ENCODE results near the gene CAPZB. TPM values are rescaled to one million over a fixed set of nuclear protein-coding genes. Genes with fewer than 3 reads are reported as not detected.

The CAPZB gene
- total RNA-seq, 1 donor from 2014 or later, result 264 TPM

DNA sequence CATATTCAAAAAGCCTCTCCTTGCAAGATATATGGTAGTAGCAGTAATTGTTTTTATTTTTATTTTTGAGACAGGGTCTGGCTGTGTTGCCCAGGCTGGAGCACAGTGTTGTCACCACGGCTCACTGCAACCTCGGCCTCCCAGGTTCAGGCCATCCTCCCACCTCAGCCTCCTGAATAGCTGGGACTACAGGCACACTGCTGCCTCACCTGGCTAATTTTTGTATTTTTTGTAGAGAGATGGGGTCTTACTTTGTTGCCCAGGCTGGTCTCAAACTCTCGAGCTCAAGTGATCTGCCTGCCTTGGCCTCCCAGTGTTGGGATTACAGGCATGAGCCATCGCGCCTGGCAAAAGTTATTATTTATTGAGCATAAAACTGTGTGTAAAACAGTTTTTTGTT, 134.8 kb downstream of the CAPZB start:
- Mint-ChIP-seq H3K4me1 (ENCODE audit: unreplicated experiment) (peaks cover 4% of the 10 kb centered on the region), H3K9me3 (no peaks in the 10 kb centered on the region), H3K27me3 (no peaks in the 10 kb centered on the region), H3K27ac (no peak overlapping the region), H3K36me3 (peaks cover 7% of the 10 kb centered on the region), H3K4me3 (no peak overlapping the region)
- no peak for DNase-seq (ENCODE audit: extremely low spot score, unreplicated experiment)
- TF ChIP-seq, protein P1, sequence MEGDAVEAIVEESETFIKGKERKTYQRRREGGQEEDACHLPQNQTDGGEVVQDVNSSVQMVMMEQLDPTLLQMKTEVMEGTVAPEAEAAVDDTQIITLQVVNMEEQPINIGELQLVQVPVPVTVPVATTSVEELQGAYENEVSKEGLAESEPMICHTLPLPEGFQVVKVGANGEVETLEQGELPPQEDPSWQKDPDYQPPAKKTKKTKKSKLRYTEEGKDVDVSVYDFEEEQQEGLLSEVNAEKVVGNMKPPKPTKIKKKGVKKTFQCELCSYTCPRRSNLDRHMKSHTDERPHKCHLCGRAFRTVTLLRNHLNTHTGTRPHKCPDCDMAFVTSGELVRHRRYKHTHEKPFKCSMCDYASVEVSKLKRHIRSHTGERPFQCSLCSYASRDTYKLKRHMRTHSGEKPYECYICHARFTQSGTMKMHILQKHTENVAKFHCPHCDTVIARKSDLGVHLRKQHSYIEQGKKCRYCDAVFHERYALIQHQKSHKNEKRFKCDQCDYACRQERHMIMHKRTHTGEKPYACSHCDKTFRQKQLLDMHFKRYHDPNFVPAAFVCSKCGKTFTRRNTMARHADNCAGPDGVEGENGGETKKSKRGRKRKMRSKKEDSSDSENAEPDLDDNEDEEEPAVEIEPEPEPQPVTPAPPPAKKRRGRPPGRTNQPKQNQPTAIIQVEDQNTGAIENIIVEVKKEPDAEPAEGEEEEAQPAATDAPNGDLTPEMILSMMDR (conservative IDR thresholded peaks at IDR 0.05), result no peak

DNA sequence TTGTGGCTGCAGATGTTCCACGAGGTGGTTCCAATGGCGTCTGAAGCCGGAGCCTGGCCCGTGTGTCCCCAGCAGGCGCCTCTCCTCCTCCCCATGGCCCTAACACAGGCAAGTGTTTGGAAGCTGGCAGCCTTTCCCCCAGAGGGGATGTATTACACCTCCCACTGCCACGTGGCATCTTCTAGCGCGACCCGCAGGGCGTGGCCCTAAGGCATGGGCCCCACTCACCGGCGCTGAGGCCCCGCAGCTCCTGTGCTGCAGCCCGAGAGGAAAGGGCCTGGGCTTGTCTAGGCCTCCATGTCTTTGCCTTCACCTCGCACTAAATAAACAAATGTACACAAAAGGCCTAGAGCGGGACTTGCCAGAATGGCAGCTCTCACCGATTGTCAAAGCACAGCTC, 135.3 kb downstream of the CAPZB start:
- H3K27ac Mint-ChIP-seq, result no peak overlapping the region
- no peak for DNase-seq (ENCODE audit: extremely low spot score, unreplicated experiment)
- peaks cover 7% of the 10 kb centered on the region for H3K36me3 Mint-ChIP-seq
- TF ChIP-seq, protein P1 (conservative IDR thresholded peaks at IDR 0.05), result no peak
- no peak overlapping the region for H3K4me3 Mint-ChIP-seq
- peaks cover 4% of the 10 kb centered on the region for H3K4me1 Mint-ChIP-seq (ENCODE audit: unreplicated experiment)
- H3K27me3 Mint-ChIP-seq, result no peaks in the 10 kb centered on the region
- H3K9me3 Mint-ChIP-seq, result no peaks in the 10 kb centered on the region

DNA sequence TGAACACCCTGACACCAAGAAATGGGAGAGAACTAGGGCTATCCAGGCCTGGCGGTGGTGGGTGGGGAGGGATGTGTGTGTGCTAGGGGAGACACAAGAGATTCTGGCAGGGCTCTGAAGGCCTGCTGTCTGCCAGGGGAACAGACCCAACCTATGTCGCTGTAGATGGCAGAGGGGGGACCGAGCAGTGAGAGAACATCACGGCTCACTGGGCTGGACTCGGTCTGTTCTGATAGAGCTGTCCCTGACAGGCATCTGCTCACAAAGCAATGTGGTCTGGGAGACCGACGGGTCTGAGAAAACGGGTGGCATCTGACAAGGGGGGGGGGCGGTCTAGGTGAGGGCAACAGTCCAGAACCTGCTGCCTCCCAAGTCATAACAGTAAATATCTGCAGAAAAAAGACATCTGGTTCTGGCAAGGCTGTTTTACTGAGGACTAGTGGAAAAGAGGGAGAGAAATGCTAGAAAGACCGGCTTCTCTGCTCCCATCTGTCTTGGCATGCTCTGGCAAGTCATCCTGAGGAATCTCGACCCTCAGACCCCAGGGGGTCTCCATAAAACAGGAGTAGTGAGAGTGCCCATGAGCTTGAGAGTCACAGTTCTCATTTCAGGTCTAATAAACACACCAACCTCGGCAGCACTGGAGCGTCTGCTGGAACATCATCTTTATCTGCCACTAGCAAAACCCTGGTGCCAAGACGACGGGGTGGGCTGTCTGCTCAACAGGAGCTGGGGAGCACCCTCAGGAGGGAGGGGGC, 136.7 kb downstream of the CAPZB start:
- DNase-seq (ENCODE audit: extremely low spot score, unreplicated experiment), result no peak
- H3K4me1 Mint-ChIP-seq (ENCODE audit: unreplicated experiment), result no peaks in the 10 kb centered on the region
- H3K27me3 Mint-ChIP-seq, result no peaks in the 10 kb centered on the region
- no peak overlapping the region for H3K27ac Mint-ChIP-seq
- peaks cover 7% of the 10 kb centered on the region for H3K36me3 Mint-ChIP-seq
- H3K9me3 Mint-ChIP-seq, result no peaks in the 10 kb centered on the region
- no peak overlapping the region for H3K4me3 Mint-ChIP-seq
- TF ChIP-seq, protein P1 (conservative IDR thresholded peaks at IDR 0.05), result no peak

DNA sequence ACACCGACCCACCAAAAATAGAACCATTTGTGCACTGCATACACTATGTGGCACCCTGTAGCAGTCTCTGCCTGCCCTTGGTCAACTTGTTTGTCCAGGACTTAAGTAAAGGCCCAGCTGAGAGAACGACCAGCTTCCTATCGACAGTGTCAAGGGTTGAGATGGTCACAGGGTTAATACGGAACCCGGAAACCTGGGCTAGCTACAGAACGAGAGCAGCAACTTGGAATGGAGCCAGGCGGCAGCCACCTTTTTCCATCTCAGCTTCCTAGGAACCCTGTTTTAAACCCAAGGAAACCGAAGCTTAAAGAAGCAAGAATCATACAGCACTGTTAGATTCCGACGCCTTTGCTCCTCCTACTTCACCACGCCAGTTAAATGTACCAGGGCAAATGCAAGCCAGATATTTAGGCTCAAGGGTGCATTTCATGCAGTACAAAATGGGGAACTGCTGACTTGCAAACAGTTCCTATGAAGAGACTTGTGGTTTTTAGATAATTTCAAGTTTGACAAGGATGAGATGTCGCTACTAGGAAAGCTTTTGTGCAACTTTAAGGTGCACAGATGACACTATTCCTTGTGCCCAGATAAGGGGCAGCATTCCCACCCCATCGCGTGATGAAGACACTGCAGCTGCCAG, 137.7 kb downstream of the CAPZB start:
- Mint-ChIP-seq H3K27ac (no peak overlapping the region), H3K4me3 (no peak overlapping the region), H3K9me3 (no peaks in the 10 kb centered on the region), H3K27me3 (no peaks in the 10 kb centered on the region), H3K4me1 (ENCODE audit: unreplicated experiment) (no peaks in the 10 kb centered on the region), H3K36me3 (peaks cover 8% of the 10 kb centered on the region)
- DNase-seq (ENCODE audit: extremely low spot score, unreplicated experiment), result no peak
- TF ChIP-seq, protein P1 (conservative IDR thresholded peaks at IDR 0.05), result no peak

DNA sequence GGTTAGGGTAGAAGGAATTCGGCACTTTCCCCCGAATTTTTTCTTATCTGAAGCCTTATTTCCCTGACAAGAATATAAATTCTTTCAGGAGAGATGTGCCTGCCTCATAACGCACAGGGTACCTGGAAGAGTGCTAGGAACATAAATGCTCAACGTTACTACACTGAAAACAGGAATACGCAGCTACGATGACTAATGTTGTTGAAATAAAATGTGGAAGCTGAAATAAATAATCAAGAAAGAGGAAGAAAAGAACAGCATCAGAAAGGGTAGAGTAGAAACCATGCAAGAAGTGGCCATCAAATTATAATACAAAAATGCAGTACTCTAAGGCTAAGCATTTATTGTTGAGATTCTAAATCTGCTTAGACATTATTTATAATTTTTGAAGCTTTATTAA, 139.3 kb downstream of the CAPZB start:
- Mint-ChIP-seq H3K27me3 (no peaks in the 10 kb centered on the region), H3K27ac (no peak overlapping the region), H3K36me3 (peaks cover 11% of the 10 kb centered on the region)

More for the DNA sequence above, 139.3 kb downstream of the CAPZB start:
- no peak for DNase-seq (ENCODE audit: extremely low spot score, unreplicated experiment)
- Mint-ChIP-seq H3K4me1 (ENCODE audit: unreplicated experiment) (peaks cover 10% of the 10 kb centered on the region), H3K4me3 (no peak overlapping the region), H3K9me3 (no peaks in the 10 kb centered on the region)
- TF ChIP-seq, protein P1 (conservative IDR thresholded peaks at IDR 0.05), result no peak
